ENCODE results near the gene ZBTB17.
"Not testable (repeated sequence)": the region's sequence is repeated elsewhere in the genome, so short reads cannot be mapped to it uniquely, and the experiment has no call there.

Gene ZBTB17

GRCh38 chr1:15931884-15932283 is 44.0 kb downstream of the ZBTB17 start:
- no peak for DNase-seq

GRCh38 chr1:15931401-15931800 is 44.5 kb downstream of the ZBTB17 start:
- no peak for DNase-seq

- DNase-seq, result no peak
Observed at GRCh38 chr1:15928971-15929965, 46.6 kb downstream of the ZBTB17 start.

GRCh38 chr1:15926448-15926847 is 49.5 kb downstream of the ZBTB17 start:
- not testable (repeated sequence) for DNase-seq

GRCh38 chr1:15923241-15923640 is 52.7 kb downstream of the ZBTB17 start:
- DNase-seq, result no peak

GRCh38 chr1:15918962-15919715 is 56.8 kb downstream of the ZBTB17 start:
- DNase-seq, result peak; percentile 79

- DNase-seq, result no peak
Observed at GRCh38 chr1:15916916-15917315, 59.0 kb downstream of the ZBTB17 start.

GRCh38 chr1:15916417-15916816 is 59.5 kb downstream of the ZBTB17 start:
- DNase-seq, result no peak

GRCh38 chr1:15915991-15916390 is 59.9 kb downstream of the ZBTB17 start:
- no peak for DNase-seq

- DNase-seq, result not testable (repeated sequence)
Observed at GRCh38 chr1:15913607-15914006, 62.3 kb downstream of the ZBTB17 start.

GRCh38 chr1:15911927-15912326 is 64.0 kb downstream of the ZBTB17 start:
- no peak for DNase-seq

GRCh38 chr1:15911141-15911540 is 64.8 kb downstream of the ZBTB17 start:
- DNase-seq, result no peak

GRCh38 chr1:15908597-15908996 is 67.3 kb downstream of the ZBTB17 start:
- no peak for DNase-seq

- no peak for DNase-seq
Observed at GRCh38 chr1:15902882-15903281, 73.0 kb downstream of the ZBTB17 start.

GRCh38 chr1:15900662-15901279 is 75.1 kb downstream of the ZBTB17 start:
- no peak for DNase-seq

GRCh38 chr1:15899266-15899665 is 76.6 kb downstream of the ZBTB17 start:
- DNase-seq, result no peak

GRCh38 chr1:15896841-15897610 is 78.9 kb downstream of the ZBTB17 start:
- not testable (repeated sequence) for DNase-seq

- DNase-seq, result no peak
Observed at GRCh38 chr1:15895233-15895632, 80.7 kb downstream of the ZBTB17 start.

GRCh38 chr1:15892857-15893599 is 82.9 kb downstream of the ZBTB17 start:
- not testable (repeated sequence) for DNase-seq

All from stimulated activated CD4-positive, alpha-beta T cell treated with anti-CD3 and anti-CD28 coated beads, Interleukin-1b, Interleukin-23, amount 100 ng/mL, for 48 hours (primary cell).